TTC549 (cell line): ENCODE results near the gene MINAR1.
"Not testable (repeated sequence)": the region's sequence is repeated elsewhere in the genome, so short reads cannot be mapped to it uniquely, and the experiment has no call there.

Source experiments
- FAIRE-seq: peaks from 2 replicates; lab custom pipeline; 2012; peaks lifted over from hg19 to GRCh38; lab: Jason Lieb, UNC

Gene MINAR1

DNA sequence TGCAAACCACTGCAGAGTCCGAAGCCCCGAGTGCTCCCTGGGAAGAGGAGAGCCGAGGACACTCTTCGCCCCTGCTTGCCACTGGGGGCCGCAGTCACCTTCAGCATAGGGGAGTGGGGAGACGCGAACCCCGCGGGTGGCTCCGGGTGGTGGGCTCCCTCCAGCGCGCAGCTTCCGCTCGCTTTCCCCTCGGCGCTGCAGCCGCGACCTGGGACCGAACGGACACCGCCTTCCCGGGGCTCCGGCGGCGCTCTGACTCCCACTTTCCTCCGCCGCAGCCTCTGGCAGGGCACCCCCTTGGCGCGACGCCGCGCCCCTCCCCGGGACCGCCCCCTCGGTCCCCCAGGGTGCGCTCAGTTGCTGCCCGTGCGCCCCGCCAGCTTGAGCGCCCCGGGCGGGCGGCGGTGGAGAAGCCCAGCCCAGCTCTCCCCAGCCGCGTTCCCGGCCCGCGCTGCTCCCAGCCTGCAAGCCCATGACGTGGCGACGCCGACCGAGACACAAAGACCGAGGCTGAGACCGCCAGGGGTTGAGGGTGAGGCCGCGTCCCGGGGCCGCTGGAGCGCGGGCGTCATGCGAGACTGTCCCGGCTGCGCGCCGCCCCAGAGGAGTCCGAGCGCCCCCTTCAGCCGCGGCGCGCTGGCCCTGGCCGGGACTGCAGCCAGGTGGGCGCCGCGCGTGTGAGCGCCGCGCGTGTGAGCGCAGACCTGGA, at the start of gene MINAR1:
Gene MINAR1 (plus strand): TSS at position 701 of the 709 bp plus-strand sequence. CDS start 23,812 bp downstream, outside the sequence.
- FAIRE-seq, result no peak

DNA sequence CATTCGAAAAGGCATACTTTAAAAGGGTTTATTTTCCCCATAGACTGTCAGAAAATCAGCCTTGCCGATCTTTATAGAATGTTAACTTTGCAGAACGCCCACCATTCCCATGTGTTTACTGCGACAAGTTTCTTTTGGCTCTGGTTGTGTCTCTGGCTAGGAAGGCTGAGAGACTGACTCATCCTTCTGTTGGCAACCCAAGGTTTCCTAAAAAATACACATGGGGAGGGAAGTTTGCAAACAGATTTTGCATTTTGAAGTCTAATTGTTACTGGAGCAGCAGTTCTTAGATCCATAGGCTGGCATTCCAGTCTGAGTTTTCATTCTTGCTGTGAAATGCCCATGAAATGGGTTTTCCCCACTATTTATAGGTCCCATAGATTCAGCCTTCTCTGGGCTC, 37.9 kb upstream of the MINAR1 start:
- FAIRE-seq, result no peak

GRCh38 chr15:79396850-79397249, 35.3 kb upstream of the MINAR1 start:
- no peak for FAIRE-seq

DNA sequence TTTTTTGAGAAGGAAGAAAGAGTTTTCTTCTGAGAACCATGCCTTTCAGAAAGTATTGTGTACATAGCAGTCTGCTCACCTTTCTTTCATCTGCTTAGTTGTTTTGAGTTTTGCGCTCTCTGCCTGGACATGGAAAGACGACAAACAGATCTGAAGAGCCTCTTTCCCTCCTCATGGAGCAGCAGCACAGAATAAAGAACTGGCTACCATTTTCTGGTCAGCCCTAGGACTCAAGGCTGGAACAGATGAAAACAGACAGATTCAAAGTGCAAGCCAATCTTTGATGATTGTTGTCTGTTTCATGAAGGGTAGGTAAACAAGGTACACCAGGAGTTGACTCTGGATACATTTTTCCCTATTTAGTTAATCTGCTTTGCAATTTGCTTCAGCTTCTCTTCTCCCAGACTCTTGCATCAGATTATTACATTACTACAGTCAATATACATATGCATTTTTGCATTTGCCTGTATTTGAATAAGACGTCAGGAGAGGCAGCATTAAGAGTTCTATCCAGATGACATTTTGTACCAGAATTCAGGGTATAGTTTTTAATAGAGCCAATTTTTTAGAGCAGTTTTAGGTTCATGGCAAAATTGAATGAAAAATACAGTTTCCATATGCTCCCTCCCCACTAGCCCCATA, 34.7 kb upstream of the MINAR1 start:
- FAIRE-seq, result no peak

GRCh38 chr15:79399606-79400005, 32.5 kb upstream of the MINAR1 start:
- FAIRE-seq, result no peak

GRCh38 chr15:79400650-79401049, 31.5 kb upstream of the MINAR1 start:
- FAIRE-seq, result no peak

DNA sequence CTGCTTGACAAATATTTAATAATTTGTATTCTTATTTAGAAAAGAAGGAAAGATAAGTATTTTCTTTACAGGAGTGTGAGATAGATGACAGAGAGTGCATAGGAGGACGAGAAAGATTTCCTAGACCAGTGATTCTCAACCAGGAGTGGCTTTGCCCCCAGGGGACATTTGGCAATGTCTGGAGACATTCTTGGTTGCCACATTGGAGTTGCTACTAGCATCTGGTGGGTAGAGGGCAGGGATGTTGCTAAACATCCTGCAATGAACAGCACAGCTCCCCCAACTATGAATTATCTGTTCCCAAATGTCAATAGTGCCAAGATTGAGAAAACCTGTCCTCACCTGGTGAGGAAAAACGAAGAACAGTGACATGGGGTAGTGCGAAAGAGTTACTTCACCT, 30.8 kb upstream of the MINAR1 start:
- FAIRE-seq, result no peak

DNA sequence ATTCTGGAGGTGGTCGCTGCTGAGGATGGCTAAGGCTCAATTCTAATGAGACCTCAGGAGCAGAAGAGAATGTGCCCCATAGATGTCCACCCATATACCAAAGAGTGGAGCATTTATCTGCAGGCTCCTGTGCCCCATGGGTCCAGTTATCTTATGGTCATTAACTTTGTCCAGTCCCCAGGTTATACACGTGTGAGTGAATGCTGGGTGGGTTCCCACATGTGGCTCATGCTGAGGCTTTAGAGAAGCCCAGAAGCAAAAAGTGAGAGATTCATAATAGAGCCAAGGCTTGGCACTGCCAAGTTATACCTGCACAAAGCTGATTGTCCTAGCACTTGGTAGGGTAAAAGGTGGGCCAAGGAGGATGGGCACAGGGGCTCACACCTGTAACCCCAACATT, 30.0 kb upstream of the MINAR1 start:
- FAIRE-seq, result no peak

- no peak for FAIRE-seq
Observed at GRCh38 chr15:79403501-79403900, 28.6 kb upstream of the MINAR1 start.

DNA sequence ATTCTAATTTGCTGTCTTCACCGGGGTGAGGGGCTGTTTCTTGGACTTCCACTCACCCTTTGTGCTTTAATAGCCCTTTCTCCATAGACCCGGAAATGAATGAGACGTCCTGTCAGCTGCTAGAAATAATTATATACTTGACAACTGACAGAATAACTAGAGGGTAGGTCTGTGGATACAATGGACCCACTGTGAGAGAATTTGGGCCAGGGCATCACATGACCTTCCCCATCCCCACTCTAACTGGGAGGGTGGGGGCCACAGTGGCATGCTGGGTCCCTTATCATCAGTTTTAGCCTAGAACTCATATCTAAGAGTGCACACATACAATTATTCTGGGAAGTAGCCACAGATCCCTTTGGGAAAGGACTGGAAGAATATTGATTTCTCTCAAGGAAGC, 25.9 kb upstream of the MINAR1 start:
- no peak for FAIRE-seq

DNA sequence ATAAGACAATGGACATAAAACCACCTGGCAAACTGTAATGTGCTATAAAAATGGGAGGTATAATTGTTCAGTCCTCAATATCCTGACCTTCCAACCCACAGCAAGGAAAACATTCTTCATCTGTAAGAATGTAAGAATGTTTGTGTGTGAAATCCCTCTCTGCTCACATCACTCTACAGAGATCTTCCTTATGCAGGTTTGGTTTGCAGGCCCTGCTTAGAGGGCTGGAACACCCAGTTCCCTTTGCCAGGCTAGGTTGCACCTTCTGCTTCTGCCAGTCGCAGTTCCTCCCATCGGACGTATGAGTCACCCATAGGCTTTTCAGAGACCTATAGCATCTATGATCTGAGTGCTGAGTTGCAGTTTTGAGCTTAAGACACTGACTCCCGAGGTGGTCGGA, 24.1 kb upstream of the MINAR1 start:
- FAIRE-seq, result no peak

DNA sequence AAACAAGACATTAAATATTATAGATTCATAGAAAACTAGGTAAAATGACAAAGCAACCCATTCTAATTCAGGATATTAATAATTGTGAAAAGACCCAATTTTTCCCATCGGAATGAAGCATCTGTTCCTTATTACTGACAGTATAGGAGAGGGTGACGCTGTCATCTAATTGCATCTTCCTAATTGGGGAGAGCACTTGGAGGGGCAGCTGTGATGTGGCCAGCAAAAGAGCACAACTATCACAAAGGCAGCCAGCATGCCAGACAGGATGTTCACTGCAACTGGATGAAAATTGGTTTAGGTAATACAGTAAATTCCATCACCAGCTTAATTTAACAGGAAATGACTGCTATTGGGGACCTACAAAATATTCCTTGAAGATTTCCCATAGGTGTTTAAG, 21.9 kb upstream of the MINAR1 start:
- FAIRE-seq, result no peak

DNA sequence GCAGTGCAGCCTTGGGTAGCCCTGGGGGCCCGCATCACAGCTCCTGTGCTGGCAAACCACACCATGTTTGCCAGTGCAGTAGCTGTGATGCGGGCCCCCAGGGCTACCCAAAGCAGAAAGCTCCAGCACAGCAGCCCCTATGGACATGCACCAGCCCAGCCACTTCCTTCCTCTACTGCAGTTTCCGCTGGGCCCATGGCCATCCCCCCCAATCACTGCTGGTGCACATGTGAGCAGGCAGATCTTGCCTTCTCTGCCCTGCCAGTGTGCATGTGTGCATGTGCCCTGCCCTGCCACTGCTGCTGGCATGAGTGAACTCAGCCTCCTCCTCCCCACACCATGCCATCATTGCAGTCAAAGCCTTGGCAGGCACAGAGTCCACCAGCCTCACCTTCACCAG, 20.1 kb upstream of the MINAR1 start:
- FAIRE-seq, result no peak

GRCh38 chr15:79412429-79412828, 19.7 kb upstream of the MINAR1 start:
- no peak for FAIRE-seq

DNA sequence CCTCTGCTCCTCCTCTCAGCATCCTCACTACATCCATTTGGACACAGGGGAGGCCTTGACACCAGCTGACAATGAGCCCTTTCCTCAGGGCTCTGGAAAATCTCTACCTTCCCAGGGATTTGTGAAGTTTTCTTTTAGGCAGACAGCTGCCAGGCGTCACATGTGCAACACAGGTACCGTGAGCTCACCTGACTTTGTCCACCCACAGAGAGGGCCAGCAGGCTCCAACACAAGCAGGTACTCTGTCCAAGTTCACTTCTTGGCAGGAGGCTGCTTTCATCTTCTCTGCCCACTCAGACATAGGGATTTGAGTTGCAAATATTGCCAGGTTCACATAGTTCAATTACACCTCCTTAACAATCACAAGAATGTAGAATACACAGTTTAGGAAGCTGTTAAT, 15.3 kb upstream of the MINAR1 start:
- no peak for FAIRE-seq

GRCh38 chr15:79418693-79419279, 13.3 kb upstream of the MINAR1 start:
- FAIRE-seq, result no peak

DNA sequence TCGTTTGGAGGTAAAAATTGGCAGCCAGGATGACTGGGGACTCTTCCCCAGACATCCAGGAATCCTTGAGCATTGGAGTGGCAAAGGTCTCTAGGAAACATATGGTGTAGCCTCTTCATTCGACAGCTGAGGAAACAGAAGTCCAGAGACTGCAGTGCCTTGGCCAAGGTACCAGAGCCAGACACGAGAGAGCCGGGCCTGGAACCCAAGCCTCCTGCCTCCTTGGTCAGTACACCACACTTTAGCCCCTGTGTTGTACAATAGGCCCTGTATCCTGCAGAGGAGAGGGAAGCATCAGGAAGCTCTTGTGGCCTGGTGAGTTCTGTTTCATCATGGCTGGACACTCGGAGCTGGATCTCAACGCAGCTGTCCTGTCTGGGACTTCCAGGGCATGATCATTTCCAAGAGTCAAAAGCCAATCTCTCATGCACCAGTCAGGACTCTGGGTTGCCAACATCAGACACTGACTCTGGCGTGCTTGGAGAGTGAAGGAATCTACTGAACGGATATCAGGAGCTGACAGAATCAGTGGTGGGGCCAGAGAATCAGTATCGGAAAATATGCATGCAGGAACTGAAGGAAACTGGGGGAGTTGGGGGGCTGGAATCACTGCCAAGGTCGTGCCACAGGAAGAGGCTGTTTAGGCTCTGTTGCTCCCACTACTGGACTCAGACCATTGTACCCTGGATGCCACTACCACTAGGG, 6.4 kb upstream of the MINAR1 start:
- no peak for FAIRE-seq

DNA sequence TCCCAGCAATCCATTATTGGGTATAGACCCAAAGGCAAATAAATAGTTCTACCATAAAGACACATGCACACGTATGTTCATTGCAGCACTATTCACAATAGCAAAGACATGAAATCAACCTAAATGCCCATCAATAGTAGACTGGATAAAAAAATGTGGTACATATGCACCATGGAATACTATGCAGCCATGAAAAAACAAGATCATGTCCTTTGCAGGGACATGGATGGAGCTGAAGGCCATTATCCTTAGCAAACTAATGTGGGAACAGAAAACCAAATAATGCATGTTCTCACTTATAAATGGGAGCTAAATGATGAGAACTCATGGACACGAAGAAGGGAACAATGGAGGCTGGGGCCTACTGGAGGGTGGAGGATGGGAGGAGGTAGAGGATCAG, 5.2 kb upstream of the MINAR1 start:
- FAIRE-seq, result not testable (repeated sequence)

GRCh38 chr15:79427781-79428598, 4.1 kb upstream of the MINAR1 start:
- FAIRE-seq, result no peak

- no peak for FAIRE-seq
Observed at GRCh38 chr15:79430901-79431635, 1.1 kb upstream of the MINAR1 start.
